AG09309 (cell line): Measurements from ENCODE around the gene ELAPOR1.

Experiments
- DNase-seq: peaks from one replicate; pipeline ENCODE4 v3.0.0-alpha.2; 2010; ENCODE audit warnings: low read depth
- H3K4me3 ChIP-seq: 2 replicates; pipeline ENCODE4 v1.5.1; 2011; ENCODE audit warnings: mild to moderate bottlenecking, low read depth, low read length, moderate library complexity; ENCODE audit not compliant: control insufficient read depth
- TF ChIP-seq, protein P1 (sequence below): IDR thresholded peaks from 2 replicates; pipeline ENCODE4 v1.5.1; 2011; ENCODE audit warnings: mild to moderate bottlenecking, low read depth, low read length, inconsistent platforms; ENCODE audit not compliant: insufficient read depth, control insufficient read depth; ENCODE audit errors: missing control alignments

ELAPOR1 gene

DNA sequence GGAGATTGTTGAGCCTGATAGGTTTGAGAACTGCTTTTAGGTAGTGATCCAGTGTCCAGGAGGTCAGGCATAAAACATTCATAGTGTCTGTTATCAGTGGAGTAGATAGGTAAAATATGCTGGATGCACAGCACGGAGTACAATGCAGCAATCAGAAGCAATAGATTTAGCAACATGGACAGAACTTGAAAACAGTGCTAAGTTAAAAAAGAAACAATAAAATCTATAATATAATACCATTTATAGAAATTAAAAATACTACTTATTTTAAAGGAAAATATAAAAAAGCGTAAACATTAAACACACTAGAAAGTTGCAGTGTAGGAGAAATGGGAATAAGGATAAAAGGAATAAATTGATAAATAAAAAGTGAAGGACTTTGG is 34.7 kb upstream of the ELAPOR1 start:
- H3K4me3 ChIP-seq: no peak overlapping the region
- no peak for DNase-seq

GRCh38 chr1:109080441-109081082 is 33.4 kb upstream of the ELAPOR1 start:
- no peak for DNase-seq
- TF ChIP-seq, protein P1, sequence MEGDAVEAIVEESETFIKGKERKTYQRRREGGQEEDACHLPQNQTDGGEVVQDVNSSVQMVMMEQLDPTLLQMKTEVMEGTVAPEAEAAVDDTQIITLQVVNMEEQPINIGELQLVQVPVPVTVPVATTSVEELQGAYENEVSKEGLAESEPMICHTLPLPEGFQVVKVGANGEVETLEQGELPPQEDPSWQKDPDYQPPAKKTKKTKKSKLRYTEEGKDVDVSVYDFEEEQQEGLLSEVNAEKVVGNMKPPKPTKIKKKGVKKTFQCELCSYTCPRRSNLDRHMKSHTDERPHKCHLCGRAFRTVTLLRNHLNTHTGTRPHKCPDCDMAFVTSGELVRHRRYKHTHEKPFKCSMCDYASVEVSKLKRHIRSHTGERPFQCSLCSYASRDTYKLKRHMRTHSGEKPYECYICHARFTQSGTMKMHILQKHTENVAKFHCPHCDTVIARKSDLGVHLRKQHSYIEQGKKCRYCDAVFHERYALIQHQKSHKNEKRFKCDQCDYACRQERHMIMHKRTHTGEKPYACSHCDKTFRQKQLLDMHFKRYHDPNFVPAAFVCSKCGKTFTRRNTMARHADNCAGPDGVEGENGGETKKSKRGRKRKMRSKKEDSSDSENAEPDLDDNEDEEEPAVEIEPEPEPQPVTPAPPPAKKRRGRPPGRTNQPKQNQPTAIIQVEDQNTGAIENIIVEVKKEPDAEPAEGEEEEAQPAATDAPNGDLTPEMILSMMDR: no peak
- no peak overlapping the region for H3K4me3 ChIP-seq

More for the DNA sequence above, 34.7 kb upstream of the ELAPOR1 start:
- TF ChIP-seq, protein P1: no peak

GRCh38 chr1:109083501-109083900 is 30.4 kb upstream of the ELAPOR1 start:
- TF ChIP-seq, protein P1: no peak
- no peak for DNase-seq
- no peak overlapping the region for H3K4me3 ChIP-seq

GRCh38 chr1:109083923-109084322 is 30.0 kb upstream of the ELAPOR1 start:
- no peak for DNase-seq
- TF ChIP-seq, protein P1: no peak
- H3K4me3 ChIP-seq: no peak overlapping the region

- TF ChIP-seq, protein P1: no peak
- no peak for DNase-seq
- no peak overlapping the region for H3K4me3 ChIP-seq
Observed at GRCh38 chr1:109084563-109085517, 29.1 kb upstream of the ELAPOR1 start.

DNA sequence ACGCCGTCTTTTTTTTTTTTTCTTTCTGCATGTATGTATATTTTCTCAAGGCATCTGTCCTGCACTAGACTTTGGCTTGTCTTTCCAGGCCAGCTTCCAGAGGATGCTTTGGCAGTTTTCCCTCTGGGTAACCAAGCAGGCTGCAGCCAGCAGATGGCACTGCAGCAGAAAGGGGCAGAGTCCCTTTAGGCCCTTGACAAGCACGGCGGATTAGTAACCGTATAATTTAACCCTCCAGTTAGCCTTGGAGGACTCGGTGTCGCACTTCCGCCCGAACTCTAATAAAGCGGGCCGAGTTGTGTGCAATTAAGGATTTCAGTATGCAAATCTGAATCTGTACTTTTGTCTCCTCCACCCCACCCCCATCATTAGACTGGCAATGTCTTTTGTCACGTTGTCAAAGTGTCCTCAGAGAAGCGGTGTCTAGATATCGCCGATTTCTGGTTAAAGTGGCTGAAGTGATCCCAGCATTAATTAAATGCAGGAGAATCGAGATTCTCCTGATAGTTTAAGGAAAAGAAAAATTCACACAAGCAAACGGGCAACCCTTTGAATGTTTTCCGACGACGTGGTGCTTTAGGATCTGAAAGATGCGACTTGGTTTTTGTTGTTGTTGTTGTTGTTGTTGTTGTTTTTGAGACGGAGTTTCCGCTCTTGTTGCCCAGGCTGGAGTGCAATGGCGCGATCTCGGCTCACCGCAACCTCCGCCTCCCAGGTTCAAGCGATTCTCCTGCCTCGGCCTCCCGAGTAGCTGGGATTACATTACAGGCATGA is 24.5 kb upstream of the ELAPOR1 start:
- TF ChIP-seq, protein P1: peak; percentile 62
- no peak overlapping the region for H3K4me3 ChIP-seq
- no peak for DNase-seq
